H1 (cell line): ENCODE results near the gene RAB5B. TPM values are rescaled to one million over a fixed set of nuclear protein-coding genes. Genes with fewer than 3 reads are reported as not detected.

Experiments
- CTCF ChIA-PET: fragments of 300-600 bp; sonication (Branson Sonifier 250); formaldehyde crosslinking; loops from one replicate; lab custom pipeline; 2021; ENCODE audit not compliant: partially characterized antibody; lab: Charles Lee
- POLR2A ChIA-PET: fragments of 300-600 bp; sonication (Branson Sonifier 250); formaldehyde crosslinking; loops from one replicate; lab custom pipeline; 2021; ENCODE audit warnings: inconsistent platforms; ENCODE audit not compliant: partially characterized antibody; lab: Charles Lee
- DNase-seq, 2 experiments: peaks; one replicate each; pipeline versions ENCODE4 v3.0.0 to v3.0.0-alpha.2; 2010 to 2022; ENCODE audit warnings: low spot score in 2 of 2, low read depth in 1 of 2, mixed read lengths in 1 of 2
- FAIRE-seq: peaks from 2 replicates; lab custom pipeline; 2011; peaks lifted over from hg19 to GRCh38; lab: Jason Lieb, UNC
- H2AFZ ChIP-seq: 2 replicates; pipeline ENCODE4 v1.8.1; 2012; ENCODE audit warnings: low read length, inconsistent platforms
- H2AK5ac ChIP-seq: 2 replicates; pipeline ENCODE4 v1.6.1; 2013; ENCODE audit warnings: low read depth, low read length
- H2BK120ac ChIP-seq: replicated peaks from 2 replicates; pipeline ENCODE3; 2013; ENCODE audit warnings: low read depth, low read length, inconsistent platforms
- H2BK12ac ChIP-seq: 2 replicates; pipeline ENCODE4 v1.6.1; 2013; ENCODE audit warnings: low read depth, low read length
- H2BK15ac ChIP-seq: 2 replicates; pipeline ENCODE4 v1.6.1; 2013; ENCODE audit warnings: low read length
- H2BK20ac ChIP-seq: 2 replicates; pipeline ENCODE4 v1.6.1; 2013; ENCODE audit warnings: low read length
- H2BK5ac ChIP-seq: 2 replicates; pipeline ENCODE4 v1.6.1; 2013; ENCODE audit warnings: low read depth, low read length
- H3K14ac ChIP-seq: 2 replicates; pipeline ENCODE4 v1.6.1; 2013; ENCODE audit warnings: inconsistent platforms; ENCODE audit not compliant: insufficient read length
- H3K18ac ChIP-seq: 2 replicates; pipeline ENCODE4 v1.6.1; 2013; ENCODE audit warnings: low read length; ENCODE audit errors: extremely low read depth
- H3K23ac ChIP-seq: 2 replicates; pipeline ENCODE4 v1.6.1; 2013; ENCODE audit warnings: inconsistent platforms; ENCODE audit not compliant: insufficient read length
- H3K23me2 ChIP-seq: 2 replicates; pipeline ENCODE4 v1.6.1; 2013; ENCODE audit warnings: low read depth, low read length
- H3K27ac ChIP-seq: 2 replicates; pipeline ENCODE4 v1.6.1; 2011; ENCODE audit warnings: low read depth, low read length, inconsistent platforms
- H3K27me3 ChIP-seq, 4 experiments: replicated peaks in 1 of 4; 1 replicate in 1 of 4; 2 replicates in 3 of 4; pipeline versions ENCODE4 v1.6.1 to v1.8.1; 2011 to 2013; ENCODE audit warnings: low read length in 3 of 4, mild to moderate bottlenecking in 3 of 4, inconsistent platforms in 2 of 4, mixed read lengths in 2 of 4, moderate library complexity in 1 of 4; ENCODE audit not compliant: control insufficient read depth in 3 of 4, insufficient read depth in 3 of 4; ENCODE audit errors: extremely low read depth in 1 of 4
- H3K36me3 ChIP-seq, 4 experiments: 2 replicates each; pipeline versions ENCODE4 v1.6.1 to v1.8.1; 2011 to 2013; ENCODE audit warnings: mild to moderate bottlenecking in 4 of 4, low read length in 3 of 4, moderate library complexity in 2 of 4, control low read depth in 1 of 4, inconsistent platforms in 1 of 4; ENCODE audit not compliant: insufficient read depth in 4 of 4, control insufficient read depth in 2 of 4
- H3K4ac ChIP-seq: replicated peaks from 2 replicates; pipeline ENCODE3; 2013; ENCODE audit warnings: low read length, low read depth, mixed read lengths, inconsistent platforms; ENCODE audit not compliant: insufficient read length
- H3K4me1 ChIP-seq, 4 experiments: replicated peaks in 1 of 4; 1 replicate in 1 of 4; 2 replicates in 3 of 4; pipeline versions ENCODE4 v1.6.1 to v1.8.1; 2011 to 2013; ENCODE audit warnings: low read length in 3 of 4, inconsistent platforms in 2 of 4, mixed read lengths in 1 of 4; ENCODE audit not compliant: insufficient read depth in 4 of 4, control insufficient read depth in 3 of 4
- H3K4me2 ChIP-seq, 2 experiments: 2 replicates each; pipeline versions ENCODE4 v1.6.1 to v1.8.1; 2011 to 2013; ENCODE audit warnings: low read depth in 2 of 2, low read length in 2 of 2, control low read depth in 1 of 2, inconsistent platforms in 1 of 2, mild to moderate bottlenecking in 1 of 2; ENCODE audit not compliant: insufficient read depth in 1 of 2
- H3K4me3 ChIP-seq, 4 experiments: fragments of 200-600, 300-600 bp in 1 of 4; sonication (generic), shearing (Covaris generic), sonication (Bioruptor Twin) in 1 of 4; 2 replicates each; pipeline versions ENCODE4 v1.5.1 to v1.8.1; 2011 to 2016; ENCODE audit warnings: low read length in 4 of 4, low read depth in 3 of 4, control low read depth in 2 of 4, inconsistent platforms in 2 of 4, mild to moderate bottlenecking in 2 of 4, mixed read lengths in 1 of 4, moderate library complexity in 1 of 4; ENCODE audit not compliant: insufficient read depth in 2 of 4; ENCODE audit errors: extremely low read depth in 1 of 4
- H3K56ac ChIP-seq: replicated peaks from 2 replicates; pipeline ENCODE3; 2013; ENCODE audit warnings: low read depth, mild to moderate bottlenecking, mixed read lengths, low read length, inconsistent platforms; ENCODE audit not compliant: insufficient read length
- H3K79me1 ChIP-seq: 2 replicates; pipeline ENCODE4 v1.6.1; 2013; ENCODE audit warnings: low read depth, low read length, control low read depth
- H3K79me2 ChIP-seq, 2 experiments: 2 replicates each; pipeline versions ENCODE4 v1.6.1 to v1.8.1; 2012 to 2013; ENCODE audit warnings: low read length in 2 of 2, mild to moderate bottlenecking in 2 of 2, inconsistent platforms in 1 of 2; ENCODE audit not compliant: insufficient read depth in 2 of 2, control insufficient read depth in 1 of 2
- H3K9ac ChIP-seq, 4 experiments: replicated peaks in 1 of 4; 1 replicate in 1 of 4; 2 replicates in 3 of 4; pipeline versions ENCODE4 v1.6.1 to v1.8.1; 2011 to 2013; ENCODE audit warnings: low read depth in 3 of 4, low read length in 3 of 4, control low read depth in 2 of 4, mild to moderate bottlenecking in 2 of 4, moderate library complexity in 2 of 4, inconsistent platforms in 1 of 4; ENCODE audit errors: extremely low read depth in 1 of 4
- H3K9me3 ChIP-seq, 2 experiments: 2 replicates each; pipeline versions ENCODE4 v1.6.1 to v1.8.1; 2012 to 2013; ENCODE audit warnings: mild to moderate bottlenecking in 2 of 2, moderate library complexity in 2 of 2, control low read depth in 1 of 2, inconsistent platforms in 1 of 2, low read depth in 1 of 2, low read length in 1 of 2, mixed read lengths in 1 of 2; ENCODE audit not compliant: insufficient read depth in 2 of 2
- H4K20me1 ChIP-seq, 2 experiments: replicated peaks in 1 of 2; 2 replicates each; pipeline versions ENCODE3 to v1.8.1; 2011 to 2013; ENCODE audit warnings: inconsistent platforms in 2 of 2, low read length in 2 of 2, mild to moderate bottlenecking in 1 of 2; ENCODE audit not compliant: insufficient read depth in 2 of 2, control insufficient read depth in 1 of 2
- H4K5ac ChIP-seq: 2 replicates; pipeline ENCODE4 v1.6.1; 2013; ENCODE audit warnings: low read length, low read depth, mixed read lengths, inconsistent platforms; ENCODE audit not compliant: insufficient read length
- H4K8ac ChIP-seq: 2 replicates; pipeline ENCODE4 v1.8.0; 2013; ENCODE audit warnings: mild to moderate bottlenecking, moderate library complexity, low read length, inconsistent platforms; ENCODE audit not compliant: insufficient read depth; ENCODE audit errors: extremely low read depth
- H4K91ac ChIP-seq: replicated peaks from 2 replicates; pipeline ENCODE3; 2013; ENCODE audit warnings: low read length, mixed read lengths, inconsistent platforms; ENCODE audit not compliant: insufficient read length
- CBX5 ChIP-seq: fragments of 300-800, 300-1000 bp; sonication (generic); IDR thresholded peaks from 2 replicates; pipeline ENCODE4 v1.7.1; 2016; ENCODE audit warnings: antibody characterized with exemption, low read length, low read depth
- CEBPB ChIP-seq: IDR thresholded peaks from 2 replicates; pipeline ENCODE4 v1.6.1; 2012; ENCODE audit warnings: low read depth, low read length
- FOSL1 ChIP-seq: IDR thresholded peaks from 2 replicates; pipeline ENCODE4 v1.6.1; 2011; ENCODE audit warnings: mild to moderate bottlenecking, low read depth, low read length, moderate library complexity; ENCODE audit not compliant: insufficient read depth
- GABPA ChIP-seq: IDR thresholded peaks from 2 replicates; pipeline ENCODE4 v1.6.1; 2011; ENCODE audit warnings: mild to moderate bottlenecking, low read length, moderate library complexity, borderline replicate concordance; ENCODE audit not compliant: insufficient read depth
- HDAC6 ChIP-seq: IDR thresholded peaks from one replicate; pipeline ENCODE4 v1.7.1; 2012; ENCODE audit warnings: low read depth, mild to moderate bottlenecking, inconsistent platforms, low read length, moderate library complexity
- SIRT6 ChIP-seq: IDR thresholded peaks from one replicate; pipeline ENCODE4 v1.7.1; 2012; ENCODE audit warnings: low read length, inconsistent platforms
- WGBS, 2 experiments: shearing (Covaris generic) in 1 of 2; methylation state at CpG; one replicate each; pipeline versions ENCODE4 v1.1.6 to v1.1.7; 2013 to 2015; ENCODE audit warnings: low lambda C conversion rate in 2 of 2, mixed read lengths in 2 of 2, inconsistent platforms in 1 of 2, low coverage in 1 of 2, missing lambda C conversion rate in 1 of 2; ENCODE audit not compliant: insufficient replicate concordance in 2 of 2, insufficient coverage in 1 of 2, insufficient read length in 1 of 2; ENCODE audit errors: extremely low coverage in 1 of 2, missing lambda C conversion rate in 1 of 2; 5-methylcytosine and 5-hydroxymethylcytosine counted together
- long read RNA-seq, 2 experiments: library from RNA in 1 of 2; library from capped mRNA in 1 of 2; stranded (forward); transcript quantifications; one replicate each; pipeline ENCODE4 v2.0.0, GENCODE V29; 2021; ENCODE audit warnings: inconsistent platforms in 1 of 2
- polyA minus RNA-seq, 3 experiments: library from RNA; depleted of rRNA, polyadenylated mRNA; stranded (reverse); fragments of >200 nt; gene quantifications; 1 replicate in 2 of 3; 2 replicates in 1 of 3; pipeline ENCODE4 v1.2.3, GENCODE V29; 2011
- polyA plus RNA-seq, 7 experiments: library from polyadenylated mRNA; depleted of rRNA in 3 of 7; stranded (reverse) in 5 of 7; unstranded in 2 of 7; fragments of >200 nt in 5 of 7; fragments of 200-250 nt in 2 of 7; gene quantifications; 1 replicate in 5 of 7; 2 replicates in 1 of 7; 4 replicates in 1 of 7; pipeline versions ENCODE4 v1.2.1 to v1.2.3, GENCODE V29; 2011 to 2013; ENCODE audit warnings: missing spikeins in 2 of 7, mixed read lengths in 2 of 7
- total RNA-seq: library from RNA; stranded (reverse); fragmentation: NEBNext Ultra II Directional; extraction: Animal tissue kit (Norgen Biotek cat#: 25700); gene quantifications from 2 replicates; pipeline ENCODE4 v1.2.1, GENCODE V29; 2021

Gene RAB5B, protein sequence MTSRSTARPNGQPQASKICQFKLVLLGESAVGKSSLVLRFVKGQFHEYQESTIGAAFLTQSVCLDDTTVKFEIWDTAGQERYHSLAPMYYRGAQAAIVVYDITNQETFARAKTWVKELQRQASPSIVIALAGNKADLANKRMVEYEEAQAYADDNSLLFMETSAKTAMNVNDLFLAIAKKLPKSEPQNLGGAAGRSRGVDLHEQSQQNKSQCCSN
- total RNA-seq: 56.7 and 65.6 TPM in 2 replicates
- polyA plus RNA-seq (2011; rRNA removed): 47.2 and 62.4 TPM in 2 replicates
- 61.2 TPM for polyA plus RNA-seq (2011; cell fraction: cytosol; rRNA removed)
- 33.7 TPM for polyA plus RNA-seq (2011; cell fraction: nucleus; rRNA removed)
- 39.6 to 49.1 TPM (median 43.6 TPM) in 4 replicates for polyA plus RNA-seq (2012, experiment 1 of 2)
- polyA plus RNA-seq (2012, experiment 2 of 2): 37.5 TPM
- polyA plus RNA-seq (2013, experiment 1 of 2): 38.9 TPM
- polyA plus RNA-seq (2013, experiment 2 of 2): 40.2 TPM
- 79.5 and 82.6 TPM in 2 replicates for polyA minus RNA-seq (2011; rRNA and poly(A)+ RNA removed)
- polyA minus RNA-seq (2011; cell fraction: cytosol; rRNA and poly(A)+ RNA removed): 35.5 TPM
- 28.6 TPM for polyA minus RNA-seq (2011; cell fraction: nucleus; rRNA and poly(A)+ RNA removed)
- long read RNA-seq, experiment 1, full-length matches to known transcripts: 6 of 38 reads
- long read RNA-seq, experiment 1, partial matches to known transcripts: 6 of 38 reads
- long read RNA-seq, experiment 1, other reads (novel, unspliced or antisense): 26 of 38 reads
- long read RNA-seq, experiment 2, full-length matches to known transcripts: 6 of 9 reads
- long read RNA-seq, experiment 2, partial matches to known transcripts: 0 of 9 reads
- long read RNA-seq, experiment 2, other reads (novel, unspliced or antisense): 3 of 9 reads

DNA sequence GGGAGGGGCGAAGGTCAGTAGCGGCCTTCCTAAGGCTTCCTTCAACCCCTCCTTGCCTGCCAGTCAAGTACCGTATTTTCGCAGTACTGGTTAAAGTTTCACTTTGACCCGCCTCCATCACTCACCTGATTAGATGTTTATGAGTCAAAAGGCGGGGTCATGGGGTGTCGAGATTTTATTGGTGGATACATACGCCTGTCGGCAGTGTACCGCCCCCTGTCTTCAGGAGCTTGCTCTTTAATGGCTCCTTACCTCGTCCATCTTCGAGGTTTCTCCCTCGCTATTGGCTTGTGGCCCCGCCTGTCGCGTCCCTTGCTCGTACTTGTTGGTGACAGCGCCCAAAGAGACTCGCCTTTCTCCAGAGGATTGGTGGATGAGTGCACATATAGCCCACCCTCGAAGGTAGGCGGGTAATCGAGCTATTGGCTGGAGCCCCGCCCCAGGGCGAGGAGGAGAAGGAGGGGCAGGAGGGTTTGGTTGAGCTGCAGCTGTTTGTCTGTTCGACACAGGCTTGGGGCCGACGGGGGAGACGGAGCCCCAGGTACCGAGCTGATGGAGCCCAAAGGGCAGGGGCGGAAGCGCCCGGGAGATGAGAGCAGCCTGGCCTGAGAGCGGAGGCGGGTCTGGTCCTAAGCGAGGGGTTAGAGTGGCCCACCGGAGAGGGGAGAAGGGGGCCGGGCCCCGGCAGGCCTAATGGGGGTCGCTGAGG lies at the start of gene RAB5B:
Gene RAB5B (plus strand): TSS at position 480 of the 709 bp plus-strand sequence. CDS start 12,883 bp downstream, outside the sequence.
- Histone ChIP-seq H3K4me1 (peaks cover 0 to 4% (median 1%) of the 10 kb centered on the region in 4 experiments; a peak in 4 of 7 replicates), H3K4me2 (peak within 1 kb of the TSS; percentile 90 to 96), H3K18ac (peak within 1 kb of the TSS; percentile 62; the same call in 1 of the 2 replicates), H3K23me2 (peaks cover 6% of the 10 kb centered on the region), H2BK15ac (peak within 1 kb of the TSS; percentile 74; the same call in 1 of the 2 replicates), H3K9me3 (no peaks in the 10 kb centered on the region), H2BK120ac (no peak within 1 kb of the TSS), H3K14ac (no peak within 1 kb of the TSS), H4K5ac (peak within 1 kb of the TSS; percentile 63), H2AFZ (no peak within 1 kb of the TSS), H3K23ac (no peak within 1 kb of the TSS), H3K36me3 (peaks cover 2 to 21% (median 13%) of the 10 kb centered on the region in 4 experiments; a peak in 5 of 8 replicates), H2AK5ac (peak within 1 kb of the TSS; percentile 79; the same call in 1 of the 2 replicates), H3K9ac (peak within 1 kb of the TSS; percentile 64 to 75 (median 72)), H3K27me3 (no peaks in the 10 kb centered on the region), H2BK12ac (peak within 1 kb of the TSS; percentile 63), H3K4ac (peak within 1 kb of the TSS; percentile 97), H2BK5ac (peak within 1 kb of the TSS; percentile 53; the same call in 1 of the 2 replicates), H4K91ac (peak within 1 kb of the TSS; percentile 88), H3K79me2 (peaks cover 0 to 33% of the 10 kb centered on the region in 2 experiments; a peak in 3 of 4 replicates), H3K79me1 (peaks cover 2% of the 10 kb centered on the region; the same call in 1 of the 2 replicates), H4K20me1 (peaks cover 0 to 3% of the 10 kb centered on the region in 2 experiments), H2BK20ac (no peak within 1 kb of the TSS), H4K8ac (peak within 1 kb of the TSS; percentile 36; the same call in 1 of the 2 replicates), H3K56ac (peak within 1 kb of the TSS; percentile 79), H3K27ac (peak within 1 kb of the TSS; percentile 12; the same call in 1 of the 2 replicates), H3K4me3 (peak within 1 kb of the TSS; percentile 65 to 93 (median 88))
- peak; percentile 98 for FAIRE-seq
- 2% methylated on average over 39 of the region's 39 CpGs; no CpG with 5 or more reads in 1 of the 2 experiments for WGBS, 2 experiments
- peak; percentile 94 to 100 for DNase-seq
- POLR2A ChIA-PET: interaction anchor here (0.7 to 2.7 kb wide), 29 partner anchors 8 to 286 kb away, joined by 3 to 16 read pairs (median 4); partner anchors contain the start of genes DGKA, DNAJC14, ERBB3 and IKZF4
- CTCF ChIA-PET: interaction anchor here (1.2 to 2.6 kb wide), 7 partner anchors 10 to 235 kb away, joined by 3 to 14 read pairs (median 6); partner anchors contain the start of genes ORMDL2 and SARNP
- TF ChIP-seq CBX5 (no peak), FOSL1 (no peak), SIRT6 (no peak), HDAC6 (no peak), GABPA (peak; percentile 64; the same call in 1 of the 2 replicates), CEBPB (no peak)
